CD4-positive, alpha-beta T cell treated with Interferon gamma for 1 hour (primary cell): ENCODE measurements around the gene SLC37A4.
"Not testable (repeated sequence)": the region's sequence is repeated elsewhere in the genome, so short reads cannot be mapped to it uniquely, and the experiment has no call there.

Source experiments
- DNase-seq: peaks from one replicate; pipeline ENCODE4 v3.0.0-alpha.2; 2020

The SLC37A4 gene

DNA sequence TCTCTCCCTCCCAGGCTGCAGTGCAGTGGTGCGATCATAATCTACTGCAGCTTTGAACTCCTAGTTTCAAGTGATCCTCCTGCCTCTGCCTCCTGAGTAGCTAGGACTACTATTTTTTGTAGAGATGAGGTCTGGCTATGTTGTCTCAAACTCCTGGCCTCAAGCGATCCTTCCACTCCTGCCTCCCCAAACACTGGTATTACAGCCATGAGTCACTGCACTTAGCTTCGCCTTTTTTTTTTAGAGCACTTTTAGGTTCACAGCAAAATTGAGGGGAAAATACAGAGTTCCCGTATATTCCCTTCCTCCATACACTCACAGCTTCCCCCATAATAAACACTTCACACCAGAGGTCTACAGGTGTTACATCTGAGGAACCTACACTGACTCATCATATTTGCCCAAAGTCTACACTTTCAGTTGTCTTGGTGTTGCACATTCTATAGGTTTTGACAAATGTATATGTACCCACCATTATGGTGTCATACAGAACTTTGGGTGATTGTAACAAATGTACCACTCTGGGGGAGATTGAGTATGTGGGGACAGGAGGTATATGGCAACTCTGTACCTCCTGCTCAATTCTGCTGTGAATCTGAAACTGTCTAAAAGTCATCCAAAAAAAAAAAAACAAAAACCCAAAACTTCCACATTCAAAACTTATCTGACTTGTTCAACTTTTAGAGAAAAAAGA, 11.3 kb upstream of the SLC37A4 start:
- no peak for DNase-seq

DNA sequence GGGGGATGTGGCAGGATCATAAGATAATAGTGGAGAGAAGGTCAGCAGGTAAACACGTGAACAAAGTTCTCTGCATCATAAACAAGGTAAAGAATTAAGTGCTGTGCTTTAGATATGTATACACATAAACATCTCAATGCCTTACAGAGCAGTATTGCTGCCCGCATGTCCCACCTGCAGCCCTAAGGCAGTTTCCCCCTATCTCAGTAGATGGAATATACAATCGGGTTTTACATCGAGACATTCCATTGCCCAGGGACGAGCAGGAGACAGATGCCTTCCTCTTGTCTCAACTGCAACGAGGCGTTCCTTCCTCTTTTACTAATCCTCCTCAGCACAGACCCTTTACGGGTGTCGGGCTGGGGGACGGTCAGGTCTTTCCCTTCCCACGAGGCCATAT, 8.8 kb upstream of the SLC37A4 start:
- not testable (repeated sequence) for DNase-seq

DNA sequence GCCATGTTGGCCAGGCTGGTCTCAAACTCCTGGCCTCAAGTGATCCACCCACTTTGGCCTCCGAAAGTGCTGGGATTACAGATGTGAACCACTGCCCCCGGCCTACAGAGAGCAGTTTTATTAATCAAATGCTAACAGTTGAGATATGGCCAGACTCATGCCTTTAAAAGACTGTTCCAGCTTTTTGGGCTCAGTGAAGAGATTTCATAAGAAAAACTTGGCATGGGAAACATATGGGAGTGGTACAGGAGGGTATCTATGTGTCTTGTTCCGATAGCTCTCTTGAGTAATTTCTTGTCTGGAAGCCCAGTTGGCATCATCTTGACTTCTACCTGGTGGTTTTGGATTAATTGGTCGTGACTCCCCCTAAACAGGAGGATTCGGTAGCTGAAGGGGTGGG, 8.2 kb upstream of the SLC37A4 start:
- DNase-seq = no peak

GRCh38 chr11:119034813-119035212, 4.1 kb upstream of the SLC37A4 start:
- DNase-seq = no peak

DNA sequence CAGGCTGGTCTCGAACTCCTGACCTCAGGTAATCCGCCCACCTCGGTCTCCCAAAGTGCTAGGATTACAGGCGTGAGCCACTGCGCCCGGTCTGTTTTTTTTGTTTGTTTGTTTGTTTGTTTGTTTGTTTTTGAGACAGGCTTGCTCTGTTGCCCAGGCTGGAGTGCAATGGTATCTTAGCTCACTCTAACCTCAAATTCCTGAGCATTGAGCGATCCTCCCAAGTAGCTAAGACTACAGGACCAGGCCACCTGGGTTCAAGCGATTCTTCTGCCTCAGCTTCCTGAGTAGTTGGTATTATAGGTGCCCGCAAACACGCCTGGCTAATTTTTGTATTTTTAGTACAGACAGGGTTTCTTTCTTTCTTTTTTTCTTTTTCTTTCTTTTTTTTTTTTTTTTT, 2.7 kb upstream of the SLC37A4 start:
- DNase-seq = not testable (repeated sequence)

GRCh38 chr11:119031912-119032280, 1.2 kb upstream of the SLC37A4 start:
- DNase-seq = no peak

GRCh38 chr11:119030029-119030328, 698 bp downstream of the SLC37A4 start:
- no peak for DNase-seq

DNA sequence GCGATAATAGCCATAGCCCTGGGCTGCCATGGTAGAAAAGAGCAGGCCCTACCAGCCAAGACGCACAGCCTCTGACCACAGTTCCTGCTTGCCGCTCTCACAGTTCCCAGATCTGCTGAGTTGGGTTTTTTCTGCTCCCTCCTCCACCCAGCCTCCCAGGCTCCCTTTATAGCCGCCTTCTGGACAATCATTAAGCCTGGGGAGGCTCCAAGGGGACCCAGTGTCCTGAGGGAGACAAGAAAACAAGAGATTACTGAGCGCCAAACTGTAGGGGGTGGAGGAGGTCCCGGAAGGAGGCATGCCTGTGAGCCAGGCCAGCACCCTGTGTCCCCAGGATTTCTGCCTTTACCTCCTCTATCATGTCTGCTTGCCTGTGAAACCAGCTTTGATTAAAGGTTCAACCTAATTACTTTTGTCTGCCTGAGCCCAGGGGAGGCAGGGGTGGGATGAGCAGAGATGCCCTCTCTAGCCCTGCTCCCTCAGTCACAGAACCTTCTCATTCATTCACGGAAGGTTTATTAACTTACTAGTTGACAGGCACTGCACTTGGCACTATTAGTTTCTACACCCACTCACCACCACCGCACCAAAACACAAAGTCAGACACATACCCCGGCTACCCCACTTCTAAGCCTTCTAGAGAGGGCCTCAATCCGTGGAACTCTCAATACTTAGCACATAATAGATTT, 1.2 kb downstream of the SLC37A4 start:
- DNase-seq = no peak

DNA sequence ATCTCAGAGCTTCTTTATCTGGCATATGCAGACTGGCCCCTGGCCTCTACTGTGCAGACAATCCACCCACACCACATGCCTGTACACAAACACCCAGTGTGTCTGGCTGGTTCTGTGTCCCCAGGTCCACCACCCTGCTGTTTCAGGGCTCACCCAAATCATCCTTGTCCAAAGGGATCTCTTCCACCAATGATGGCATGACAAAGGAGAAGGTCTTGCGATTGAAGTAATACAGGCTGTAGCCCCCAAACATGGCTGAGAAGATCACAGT, 1.7 kb downstream of the SLC37A4 start:
- DNase-seq = no peak

DNA sequence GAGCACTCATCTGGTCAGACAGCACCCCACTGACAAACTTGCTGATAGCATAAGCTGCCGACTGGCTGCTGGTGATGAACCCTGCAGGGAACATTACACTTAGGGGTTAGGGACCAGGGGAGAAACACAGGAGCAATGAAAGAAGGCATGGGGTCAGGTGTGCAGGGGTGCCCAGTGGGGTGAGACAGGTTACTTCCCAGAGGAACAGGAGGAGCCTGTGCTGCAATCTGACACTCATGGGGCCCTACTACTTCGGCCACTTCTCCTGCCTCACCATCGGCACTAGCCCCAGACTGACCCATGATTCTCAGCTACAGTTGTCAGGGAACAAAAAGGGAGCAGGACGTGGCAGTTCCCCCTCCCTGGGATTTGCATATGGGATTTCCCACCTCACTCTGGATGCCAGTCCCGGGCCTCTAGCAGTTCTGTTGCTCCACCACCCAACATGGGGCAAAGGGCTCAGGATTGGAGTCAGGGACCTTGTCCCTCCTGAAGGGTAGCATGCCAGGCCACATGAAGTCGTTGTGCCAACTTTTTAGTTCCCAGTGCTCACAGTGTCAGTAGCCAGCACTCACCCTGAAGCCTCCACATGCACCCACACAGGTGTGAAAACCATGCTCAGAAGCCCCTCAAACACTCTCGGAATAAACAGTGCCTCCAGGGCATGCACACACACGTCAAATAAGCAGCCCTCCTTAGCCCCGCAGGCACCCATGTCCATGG, 2.2 kb downstream of the SLC37A4 start:
- no peak for DNase-seq

- DNase-seq = no peak
These were observed 2.9 kb downstream of the SLC37A4 start for GRCh38 chr11:119027561-119028345.

- no peak for DNase-seq
These were observed 3.7 kb downstream of the SLC37A4 start for GRCh38 chr11:119026970-119027369.

DNA sequence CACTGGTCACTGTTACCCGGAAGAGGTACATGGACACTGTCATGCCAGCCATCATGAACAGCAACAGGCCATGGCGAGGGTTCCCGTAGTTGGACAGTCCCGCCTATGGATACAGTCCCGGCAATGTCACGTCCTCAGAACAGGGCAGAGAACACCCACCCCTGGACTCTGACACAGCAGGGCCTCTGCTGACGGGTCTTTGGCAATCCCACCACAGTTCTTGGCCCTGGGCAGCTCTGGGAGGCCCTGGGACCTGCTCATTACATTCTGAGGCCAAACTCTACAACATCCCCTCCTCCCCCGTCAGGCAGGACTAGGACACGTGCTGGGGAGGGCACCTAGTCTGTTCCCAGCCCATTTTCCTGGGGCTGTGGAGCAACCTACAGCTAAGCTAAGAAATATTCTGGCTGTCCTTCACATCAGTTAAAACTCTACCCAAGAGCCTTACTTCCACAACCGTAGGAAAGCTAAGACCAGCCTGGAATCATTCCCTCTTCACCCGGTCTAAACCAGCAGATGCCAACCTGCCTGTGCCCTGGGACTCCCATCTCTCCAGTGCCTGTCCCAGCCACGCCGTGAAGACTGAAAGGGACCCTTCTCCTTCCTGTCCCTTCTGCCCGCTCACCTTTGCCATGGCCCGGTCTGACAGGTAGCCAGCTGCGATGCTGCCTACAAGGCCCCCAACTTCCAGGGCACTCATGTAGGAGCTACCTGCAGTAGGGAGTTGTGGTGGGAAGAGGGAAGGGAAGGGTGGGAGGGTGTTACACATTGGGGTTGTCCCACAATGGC, 4.5 kb downstream of the SLC37A4 start:
- no peak for DNase-seq

- no peak for DNase-seq
These were observed 5.1 kb downstream of the SLC37A4 start for GRCh38 chr11:119025541-119025940.

- no peak for DNase-seq
These were observed 5.6 kb downstream of the SLC37A4 start for GRCh38 chr11:119025099-119025473.

- DNase-seq = no peak
These were observed 6.1 kb downstream of the SLC37A4 start for GRCh38 chr11:119024430-119025098.

DNA sequence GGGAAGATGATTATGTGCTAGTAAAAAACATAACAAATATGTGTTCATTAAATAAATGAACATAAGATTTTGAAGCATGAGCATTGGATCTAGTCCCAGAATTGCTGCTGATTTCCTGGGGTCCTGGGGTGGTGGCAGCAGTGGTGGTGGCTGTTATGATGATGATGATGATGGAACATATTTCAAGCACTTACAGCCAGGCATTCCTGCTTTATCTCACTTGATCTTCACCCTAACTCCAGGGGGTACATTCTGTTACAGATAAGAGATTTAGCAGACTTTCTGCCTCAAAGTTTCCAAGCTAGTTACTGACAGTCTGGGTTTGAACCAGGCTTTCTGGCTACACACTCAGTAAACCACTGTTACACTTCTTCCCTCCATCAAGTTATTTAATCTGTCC, 6.9 kb downstream of the SLC37A4 start:
- no peak for DNase-seq

DNA sequence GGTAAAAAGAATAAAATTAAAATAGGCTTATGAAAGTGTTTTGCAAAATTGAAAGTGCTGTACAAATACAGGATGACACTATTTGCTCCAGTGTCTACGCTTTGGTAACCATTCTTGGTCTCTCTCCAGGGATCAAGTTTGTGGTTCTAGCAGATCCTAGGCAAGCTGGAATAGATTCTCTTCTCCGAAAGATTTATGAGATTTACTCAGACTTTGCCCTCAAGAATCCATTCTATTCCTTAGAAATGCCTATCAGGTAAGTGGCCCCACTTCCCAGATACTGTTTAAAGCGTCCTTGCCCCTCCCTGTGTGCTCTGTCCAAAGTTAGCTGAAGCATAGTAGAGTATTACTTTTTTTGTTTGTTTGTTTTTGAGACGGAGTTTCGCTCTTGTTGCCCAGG, 9.0 kb downstream of the SLC37A4 start:
- DNase-seq = no peak

DNA sequence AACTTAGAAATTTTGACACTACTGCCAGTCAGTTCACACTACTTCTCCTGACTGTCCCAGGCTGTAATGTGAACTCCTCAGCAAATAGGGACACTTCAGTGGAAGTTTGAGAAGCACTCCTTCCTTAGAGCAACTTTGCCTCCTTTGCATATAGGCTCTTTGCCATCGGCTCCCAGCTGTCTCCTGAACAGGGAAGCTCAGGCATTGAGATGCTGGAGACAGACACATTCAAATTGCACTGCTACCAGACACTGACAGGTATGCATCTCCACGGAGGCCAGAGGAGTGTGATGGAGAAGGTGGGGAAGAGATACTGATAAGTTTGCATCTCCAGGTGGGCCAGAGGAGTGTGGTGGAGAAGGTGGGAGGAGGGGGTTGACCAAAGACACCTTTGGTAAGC, 10.7 kb downstream of the SLC37A4 start:
- no peak for DNase-seq

DNA sequence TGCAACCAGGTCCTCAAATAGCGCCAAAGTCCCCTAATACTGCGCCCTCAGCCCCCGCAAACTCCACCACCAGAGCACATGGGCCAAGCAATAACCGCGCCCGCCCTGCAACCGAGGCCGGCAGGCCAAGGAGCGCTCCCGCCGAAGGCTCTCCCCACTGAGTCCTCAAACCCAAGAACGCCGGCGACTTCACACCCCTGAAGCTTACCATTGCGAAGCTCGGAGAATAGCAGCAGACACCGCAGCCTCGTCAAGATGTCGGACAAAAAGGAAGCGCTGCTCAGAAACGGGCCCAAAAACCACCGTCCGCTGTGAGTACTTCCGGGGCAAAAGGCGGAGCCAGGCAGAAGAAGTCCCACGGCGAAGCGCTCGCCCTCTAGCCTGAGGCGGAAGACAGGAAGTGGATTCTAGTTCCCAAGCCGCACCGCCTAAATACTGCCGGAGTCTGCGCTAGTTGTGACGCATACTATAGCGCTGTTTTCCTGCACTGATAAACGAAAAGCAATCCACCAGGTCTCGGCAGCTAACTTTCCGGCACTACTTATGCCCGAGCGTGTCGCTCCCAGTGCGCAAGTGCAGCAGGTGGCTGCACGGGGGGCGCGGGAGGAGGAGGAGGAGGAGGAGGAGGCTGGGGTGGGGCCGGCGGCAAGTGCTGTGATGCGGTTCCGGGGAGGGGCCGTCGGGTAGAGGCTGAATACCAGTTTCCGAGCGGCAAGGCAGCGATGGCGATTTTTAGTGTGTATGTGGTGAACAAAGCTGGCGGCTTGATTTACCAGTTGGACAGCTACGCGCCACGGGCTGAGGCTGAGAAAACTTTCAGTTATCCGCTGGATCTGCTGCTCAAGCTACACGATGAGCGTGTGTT, 12.4 kb downstream of the SLC37A4 start, which contains the start of the genes RPS25 and TRAPPC4:
Gene RPS25, minus strand, starts transcription at position 270 of the 865 bp plus-strand sequence. Its CDS starts 59 bp downstream, at position 211.
Gene TRAPPC4, plus strand, starts transcription at position 693 of the 865 bp plus-strand sequence. Its CDS starts 30 bp downstream, at position 723.
- DNase-seq = peak; percentile 95

- DNase-seq = not testable (repeated sequence)
These were observed 13.3 kb downstream of the SLC37A4 start for GRCh38 chr11:119017377-119017776.
